Endothelial cell of umbilical vein (primary cell): Measurements from ENCODE around the gene RBP5. TPM values are rescaled to one million over a fixed set of nuclear protein-coding genes. Genes with fewer than 3 reads are reported as not detected.

Experiments
- BruUV-seq: library from RNA; stranded (reverse); fragments of 400-500 nt; replicated peaks from 2 replicates; lab custom pipeline; 2021; lab: Mats Ljungman, UMichigan
- CTCF ChIA-PET: fragments of 300-600, 350-600 bp; sonication (Branson Sonifier 250); formaldehyde crosslinking; loops from one replicate; lab custom pipeline; 2021; ENCODE audit warnings: antibody characterized with exemption, inconsistent platforms; lab: Charles Lee
- POLR2A ChIA-PET: fragments of 300-600, 350-600 bp; sonication (Branson Sonifier 250); formaldehyde crosslinking; loops from one replicate; lab custom pipeline; 2021; ENCODE audit warnings: antibody characterized with exemption, inconsistent platforms; lab: Charles Lee
- DNase-seq: peaks from one replicate; pipeline ENCODE4 v3.0.0-alpha.2; 2011; ENCODE audit warnings: low read depth, low spot score
- FAIRE-seq: peaks from 2 replicates; lab custom pipeline; 2011; peaks lifted over from hg19 to GRCh38; lab: Jason Lieb, UNC
- H2AFZ ChIP-seq: 2 replicates; pipeline ENCODE4 v1.6.0; 2012; ENCODE audit warnings: low read depth, low read length, control low read depth, inconsistent platforms
- H3K27ac ChIP-seq: 2 replicates; pipeline ENCODE4 v1.5.1; 2011; ENCODE audit warnings: low read depth, mild to moderate bottlenecking, control low read depth, low read length, moderate library complexity; ENCODE audit not compliant: insufficient read depth
- H3K27me3 ChIP-seq, 2 experiments: 2 replicates each; pipeline versions ENCODE4 v1.6.0 to v1.6.1; 2011; ENCODE audit warnings: low read length in 2 of 2, mixed read lengths in 1 of 2; ENCODE audit not compliant: control insufficient read depth in 2 of 2, insufficient read depth in 2 of 2
- H3K36me3 ChIP-seq, 2 experiments: 2 replicates in 1 of 2; 3 replicates in 1 of 2; pipeline ENCODE4 v1.5.1; 2011; ENCODE audit warnings: low read length in 2 of 2, mild to moderate bottlenecking in 1 of 2, moderate library complexity in 1 of 2; ENCODE audit not compliant: control insufficient read depth in 2 of 2, insufficient read depth in 2 of 2; ENCODE audit errors: extremely low read depth in 1 of 2
- H3K4me1 ChIP-seq: 3 replicates; pipeline ENCODE4 v1.5.1; 2011; ENCODE audit warnings: mild to moderate bottlenecking, low read length; ENCODE audit not compliant: control insufficient read depth, insufficient read depth; ENCODE audit errors: extremely low read depth
- H3K4me2 ChIP-seq: 2 replicates; pipeline ENCODE4 v1.6.1; 2011; ENCODE audit warnings: low read length, control low read depth, mixed read lengths; ENCODE audit not compliant: insufficient read depth
- H3K4me3 ChIP-seq, 3 experiments: fragments of 200-600 bp in 1 of 3; sonication (generic), shearing (Covaris generic) in 1 of 3; replicated peaks in 1 of 3; 2 replicates each; pipeline ENCODE4 v1.5.1; 2011 to 2016; ENCODE audit warnings: control low read depth in 3 of 3, low read length in 3 of 3, mild to moderate bottlenecking in 2 of 3, inconsistent platforms in 1 of 3, low read depth in 1 of 3, moderate library complexity in 1 of 3; ENCODE audit not compliant: insufficient read depth in 1 of 3
- H3K79me2 ChIP-seq: 2 replicates; pipeline ENCODE4 v1.6.0; 2012; ENCODE audit warnings: low read length, inconsistent platforms; ENCODE audit not compliant: control insufficient read depth, insufficient read depth
- H3K9ac ChIP-seq: replicated peaks from 2 replicates; pipeline ENCODE3; 2011; ENCODE audit warnings: low read length, control low read depth; ENCODE audit not compliant: insufficient read depth; ENCODE audit errors: extremely low read depth
- H3K9me1 ChIP-seq: replicated peaks from 3 replicates; pipeline ENCODE4 v1.6.0; 2011; ENCODE audit warnings: mild to moderate bottlenecking, low read length; ENCODE audit not compliant: control insufficient read depth, insufficient read depth; ENCODE audit errors: extremely low read depth
- H3K9me3 ChIP-seq: replicated peaks from 2 replicates; pipeline ENCODE4 v1.5.1; 2012; ENCODE audit warnings: low read length, inconsistent platforms; ENCODE audit not compliant: control insufficient read depth, insufficient read depth
- H4K20me1 ChIP-seq: replicated peaks from 2 replicates; pipeline ENCODE3; 2011; ENCODE audit warnings: mild to moderate bottlenecking, low read length; ENCODE audit not compliant: control insufficient read depth, insufficient read depth; ENCODE audit errors: extremely low read depth
- CTCF ChIP-seq, 2 donors: IDR thresholded peaks; 1 replicate in 1 of 2; 2 replicates in 1 of 2; pipeline ENCODE4 v1.5.1; 2011; ENCODE audit warnings: low read length in 2 of 2, mild to moderate bottlenecking in 2 of 2, moderate library complexity in 2 of 2, control low read depth in 1 of 2, inconsistent platforms in 1 of 2, low read depth in 1 of 2; ENCODE audit not compliant: insufficient read depth in 1 of 2; ENCODE audit errors: extremely low read depth in 1 of 2
- EZH2 ChIP-seq: IDR thresholded peaks from 2 replicates; pipeline ENCODE4 v1.6.1; 2012; ENCODE audit warnings: borderline replicate concordance, low read depth, mild to moderate bottlenecking, moderate library complexity, low read length, inconsistent platforms; ENCODE audit not compliant: severe bottlenecking
- FOS ChIP-seq: IDR thresholded peaks from 2 replicates; pipeline ENCODE4 v1.6.1; 2011; ENCODE audit warnings: mild to moderate bottlenecking, low read length, moderate library complexity, borderline replicate concordance; ENCODE audit not compliant: insufficient read depth
- GATA2 ChIP-seq: IDR thresholded peaks from 2 replicates; pipeline ENCODE4 v1.7.0; 2011; ENCODE audit warnings: low read depth, mild to moderate bottlenecking, moderate library complexity, mixed read lengths, low read length; ENCODE audit not compliant: insufficient read length, insufficient read depth
- JUN ChIP-seq: IDR thresholded peaks from 2 replicates; pipeline ENCODE4 v1.6.1; 2011; ENCODE audit warnings: borderline replicate concordance, low read depth; ENCODE audit not compliant: insufficient read length, insufficient read depth
- MAX ChIP-seq: IDR thresholded peaks from 2 replicates; pipeline ENCODE4 v1.6.1; 2011; ENCODE audit not compliant: insufficient read depth, insufficient read length
- MYC ChIP-seq: IDR thresholded peaks from one replicate; pipeline ENCODE4 v1.6.1; 2011; ENCODE audit warnings: mild to moderate bottlenecking, low read depth, low read length
- POLR2A ChIP-seq: IDR thresholded peaks from 2 replicates; pipeline ENCODE4 v1.6.1; 2012; ENCODE audit warnings: low read depth, mild to moderate bottlenecking, control low read depth, low read length
- POLR2AphosphoS5 ChIP-seq: IDR thresholded peaks from 2 replicates; pipeline ENCODE4 v1.6.1; 2012; ENCODE audit warnings: low read depth, mild to moderate bottlenecking, control low read depth, low read length, moderate library complexity; ENCODE audit not compliant: insufficient read depth
- dilution Hi-C: fragments of 300-500 bp; cut with MboI; formaldehyde crosslinking; loops from one replicate; pipeline ENCODE4 v1.15.0; 2019; ENCODE audit warnings: low sequenced_read_pairs; ENCODE audit not compliant: extremely low pct_ligation_motif_present
- intact Hi-C: fragments of 100-400 bp; cut with micrococcal nuclease; formaldehyde crosslinking; loops from one replicate; pipeline ENCODE4 v1.10.0; 2022
- polyA plus RNA-seq, 4 experiments: library from polyadenylated mRNA; depleted of rRNA in 3 of 4; stranded (reverse) in 3 of 4; unstranded in 1 of 4; fragments of >200 nt; gene quantifications; 2 replicates each; pipeline versions ENCODE4 v1.2.1 to v1.2.3, GENCODE V29; 2011 to 2012; ENCODE audit warnings: missing spikeins in 1 of 4
- total RNA-seq: library from RNA; stranded (reverse); gene quantifications from 2 replicates; pipeline ENCODE4 v1.2.3, GENCODE V29; 2021

RBP5 gene
- total and polyA plus RNA-seq, 2 donors (not counting 3 experiments of a cell fraction or from before 2014, with no cell fraction given): 0.12 TPM; not detected in 1

- no peak overlapping the region for H3K4me2 ChIP-seq
- no peaks in the 10 kb centered on the region for H3K9me1 ChIP-seq
- H2AFZ ChIP-seq: no peak overlapping the region
- H3K4me3 ChIP-seq: no peak overlapping the region
- no peaks in the 10 kb centered on the region for H4K20me1 ChIP-seq
- no peaks in the 10 kb centered on the region for H3K4me1 ChIP-seq
- H3K36me3 ChIP-seq: peaks cover 0 to 1% of the 10 kb centered on the region in 2 experiments
- TF ChIP-seq CTCF (IDR thresholded peaks at IDR 0.05; ENCODE audit: extremely low read depth in 1 of 2, insufficient read depth in 1 of 2, low read depth in 1 of 2, low read length in 2 of 2) (no peak), JUN (no peak), POLR2A (no peak)
- H3K27me3 ChIP-seq: no peaks in the 10 kb centered on the region
- POLR2A ChIA-PET: no interaction called here
- intact Hi-C loops: no loop called here
- CTCF ChIA-PET: interaction anchor here (1.9 kb wide), 1 partner anchor 11 kb away, joined by 7 read pairs; no protein-coding TSS in a partner anchor
- dilution Hi-C loops: no loop called here
- no peak overlapping the region for H3K27ac ChIP-seq
- no peaks in the 10 kb centered on the region for H3K9me3 ChIP-seq
- H3K9ac ChIP-seq: no peak overlapping the region
- no peak for DNase-seq
- FAIRE-seq: no peak
- H3K79me2 ChIP-seq: no peaks in the 10 kb centered on the region
- no TSS peak for BruUV-seq
Observed at GRCh38 chr12:7102582-7102981, 26.1 kb downstream of the RBP5 start.

GRCh38 chr12:7101694-7102131 lies 27.0 kb downstream of the RBP5 start:
- intact Hi-C loops: no loop called here
- ChIA-PET POLR2A (no interaction called here), CTCF (interaction anchor here (1.9 kb wide), 1 partner anchor 11 kb away, joined by 7 read pairs; no protein-coding TSS in a partner anchor)
- H3K27ac ChIP-seq: no peak overlapping the region
- H3K79me2 ChIP-seq: no peaks in the 10 kb centered on the region
- DNase-seq (no peak), FAIRE-seq (no peak)
- no peak for TF ChIP-seq POLR2AphosphoS5
- no peak for TF ChIP-seq CTCF (IDR thresholded peaks at IDR 0.05; ENCODE audit: extremely low read depth in 1 of 2, insufficient read depth in 1 of 2, low read depth in 1 of 2, low read length in 2 of 2)
- TF ChIP-seq GATA2: no peak
- TF ChIP-seq POLR2A: no peak
- TF ChIP-seq FOS: no peak
- no peak for TF ChIP-seq MAX
- TF ChIP-seq JUN: no peak
- TF ChIP-seq EZH2: no peak
- TF ChIP-seq MYC: no peak
- dilution Hi-C loops: no loop called here
- H3K9ac ChIP-seq: no peak overlapping the region
- no peaks in the 10 kb centered on the region for H3K4me1 ChIP-seq
- H3K9me1 ChIP-seq: no peaks in the 10 kb centered on the region
- no TSS peak for BruUV-seq
- no peaks in the 10 kb centered on the region for H4K20me1 ChIP-seq
- no peak overlapping the region for H2AFZ ChIP-seq
- H3K36me3 ChIP-seq: peaks cover 0 to 1% of the 10 kb centered on the region in 2 experiments
- no peaks in the 10 kb centered on the region for H3K9me3 ChIP-seq
- H3K4me2 ChIP-seq: no peak overlapping the region
- no peaks in the 10 kb centered on the region for H3K27me3 ChIP-seq
- H3K4me3 ChIP-seq: no peak overlapping the region
